ENCODE measurements around the gene HSPA4.

The HSPA4 gene

GRCh38 chr5:133155326-133155969 is 103.6 kb downstream of the HSPA4 start:
- no peak for DNase-seq (ENCODE audit: low read depth, low spot score)
